Hair follicular keratinocyte (primary cell): ENCODE results near the gene DHH. TPM values are rescaled to one million over a fixed set of nuclear protein-coding genes. Genes with fewer than 3 reads are reported as not detected.

ENCODE experiments used
- total RNA-seq: library from RNA; depleted of rRNA; stranded (reverse); fragments of >200 nt; gene quantifications from 2 replicates; pipeline ENCODE4 v1.2.3, GENCODE V29; 2015

Gene DHH
- total RNA-seq, result not detected in 2 replicates

GRCh38 chr12:49094160-49094974, at the start of gene DHH:
Gene DHH, minus strand, starts transcription at chr12:49094801. Its CDS starts 289 bp downstream, at chr12:49094512.

GRCh38 chr12:49131051-49131893, 36.7 kb upstream of the DHH start, which contains the start of gene TUBA1B:
Gene TUBA1B, minus strand, starts transcription at chr12:49131395. Its CDS starts 95 bp downstream, at chr12:49131300.

GRCh38 chr12:49110464-49111155, 16.0 kb upstream of the DHH start, which contains the start of gene LMBR1L:
Gene LMBR1L, minus strand, starts transcription at chr12:49110847. Its CDS starts 292 bp downstream, at chr12:49110555.

GRCh38 chr12:49069507-49070346, 24.9 kb downstream of the DHH start, which contains the start of gene RHEBL1:
Gene RHEBL1, minus strand, starts transcription at chr12:49069979. Its CDS starts 194 bp downstream, at chr12:49069785.

GRCh38 chr12:49060237-49061156, 34.1 kb downstream of the DHH start, which contains the start of gene KMT2D:
Gene KMT2D, minus strand, starts transcription at chr12:49060794. Its CDS starts 5,470 bp downstream, at chr12:49055324.

Other genes starting within 250 kb of the DHH start
- 41.8 and 56.9 TPM in 2 replicates for gene DDX23, start 242.6 kb downstream of the DHH start, total RNA-seq
- 0.16 TPM in 1 of 2 replicates, not detected in the other for gene RND1, start 228.9 kb downstream of the DHH start, total RNA-seq
- gene FKBP11, start 169.3 kb downstream of the DHH start, total RNA-seq, result 47.0 and 51.9 TPM in 2 replicates
- 83.3 and 95.3 TPM in 2 replicates for gene ARF3, start 137.3 kb downstream of the DHH start, total RNA-seq
- 0.08 TPM in 2 replicates for gene WNT10B, start 123.1 kb downstream of the DHH start, total RNA-seq
- gene WNT1, start 116.5 kb downstream of the DHH start, total RNA-seq, result not detected in 2 replicates
- gene DDN, start 95.4 kb downstream of the DHH start, total RNA-seq, result 0.19 and 0.23 TPM in 2 replicates
- gene PRKAG1, start 76.0 kb downstream of the DHH start, total RNA-seq, result 79.3 and 94.0 TPM in 2 replicates
- gene KMT2D, start 34.0 kb downstream of the DHH start, total RNA-seq, result 18.2 and 18.6 TPM in 2 replicates
- 2.1 and 3.9 TPM in 2 replicates for gene RHEBL1, start 24.8 kb downstream of the DHH start, total RNA-seq
- gene LMBR1L, start 16.0 kb upstream of the DHH start, total RNA-seq, result 10.8 and 25.9 TPM in 2 replicates
- 1,252 and 3,423 TPM in 2 replicates for gene TUBA1B, start 36.6 kb upstream of the DHH start, total RNA-seq
- gene TUBA1A, start 94.3 kb upstream of the DHH start, total RNA-seq, result 80.7 and 95.5 TPM in 2 replicates
- 721 and 1,538 TPM in 2 replicates for gene TUBA1C, start 170.3 kb upstream of the DHH start, total RNA-seq
- gene PRPH, start 200.3 kb upstream of the DHH start, total RNA-seq, result 0.16 TPM in 1 of 2 replicates, not detected in the other
- 6.7 and 23.1 TPM in 2 replicates for gene TROAP, start 228.5 kb upstream of the DHH start, total RNA-seq
- gene C1QL4, start 242.4 kb upstream of the DHH start, total RNA-seq, result 0.38 TPM in 1 of 2 replicates, not detected in the other